HG02938 (cell line): ENCODE results near the gene CUX1.
"Not testable (repeated sequence)": the region's sequence is repeated elsewhere in the genome, so short reads cannot be mapped to it uniquely, and the experiment has no call there.

ENCODE experiments used
- ATAC-seq: cut with Tn5 transposase; IDR thresholded peaks from one replicate; pipeline ENCODE4 v1.9.1; 2021; ENCODE audit warnings: mild to moderate bottlenecking, moderate library complexity; ENCODE audit not compliant: unreplicated experiment

Gene CUX1

DNA sequence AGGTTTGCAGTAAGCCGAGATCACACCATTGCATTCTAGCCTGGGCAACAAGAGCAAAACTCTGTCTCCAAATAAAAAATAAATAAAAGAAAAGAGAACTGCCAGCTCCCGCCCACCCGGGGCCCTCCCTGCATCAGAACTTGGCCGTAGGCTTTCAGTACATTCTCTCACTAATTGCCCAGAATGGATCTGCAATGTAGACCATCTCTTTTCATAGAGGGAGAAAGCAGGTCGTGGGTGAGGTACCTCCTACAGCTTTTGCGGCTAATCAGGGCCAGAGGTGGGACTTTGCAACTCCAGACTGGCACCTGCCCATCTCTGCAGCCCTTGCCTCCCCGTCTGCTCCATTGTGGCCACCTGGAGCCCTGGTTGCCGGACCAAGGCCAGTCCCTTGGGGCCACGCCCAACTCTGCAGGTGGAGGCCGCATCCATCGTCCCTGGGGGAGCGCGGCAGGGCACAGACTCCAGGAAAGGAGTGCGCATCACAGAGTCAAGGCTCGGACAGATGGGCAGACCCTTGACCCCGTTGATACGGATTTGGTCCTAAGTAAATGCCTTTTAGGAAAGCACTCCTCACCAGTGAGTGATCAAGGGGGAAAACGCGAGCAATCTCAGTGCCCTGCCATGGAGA lies 290.2 kb downstream of the CUX1 start:
- ATAC-seq = no peak

DNA sequence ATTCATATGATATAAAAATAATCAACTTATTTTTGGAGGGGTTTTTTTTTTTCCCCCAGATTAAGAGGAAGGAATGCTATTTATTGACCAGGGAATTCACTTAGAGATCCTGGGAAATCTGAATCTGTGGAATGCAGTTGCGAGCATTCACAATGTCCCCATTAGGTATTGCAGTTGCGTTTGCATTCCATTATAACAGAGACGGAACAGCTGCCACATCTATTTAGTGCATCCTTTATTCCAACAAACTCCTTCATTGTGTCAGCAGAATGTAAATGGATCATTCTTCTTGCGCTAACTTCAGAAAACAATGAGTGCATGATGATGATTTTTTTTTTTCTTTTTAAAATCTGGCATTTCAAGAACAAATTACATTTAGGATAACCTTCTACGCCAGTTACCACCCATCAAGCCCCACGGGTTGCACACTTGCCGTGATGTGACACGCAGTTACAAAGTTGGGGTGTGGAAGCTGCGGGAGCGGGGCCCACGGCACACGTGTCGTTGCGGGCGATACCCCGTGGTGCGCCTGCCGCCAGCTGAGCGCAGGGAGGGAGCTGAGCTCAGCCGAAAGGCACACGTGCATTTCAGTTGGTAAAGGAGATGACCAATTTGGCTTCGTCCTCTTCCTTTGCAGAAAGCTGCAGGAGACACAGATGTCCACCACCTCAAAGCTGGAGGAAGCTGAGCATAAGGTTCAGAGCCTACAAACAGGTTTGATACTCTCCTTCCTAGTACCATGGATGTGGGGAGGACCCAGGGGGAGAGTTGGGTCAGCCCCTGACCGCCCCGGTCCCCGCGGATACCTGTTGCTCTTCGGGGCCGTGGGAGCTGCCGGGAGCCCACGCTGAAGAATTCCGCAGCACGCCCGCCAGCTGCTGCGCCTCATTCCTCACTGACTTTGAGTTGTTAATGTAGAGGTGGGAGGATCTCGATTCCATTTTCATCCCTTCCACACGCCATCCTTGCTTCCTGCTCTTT lies 293.9 kb downstream of the CUX1 start:
- ATAC-seq = no peak

GRCh38 chr7:102115181-102115580 lies 297.8 kb downstream of the CUX1 start:
- no peak for ATAC-seq

- ATAC-seq = no peak
Observed at GRCh38 chr7:102115931-102116330, 298.5 kb downstream of the CUX1 start.

DNA sequence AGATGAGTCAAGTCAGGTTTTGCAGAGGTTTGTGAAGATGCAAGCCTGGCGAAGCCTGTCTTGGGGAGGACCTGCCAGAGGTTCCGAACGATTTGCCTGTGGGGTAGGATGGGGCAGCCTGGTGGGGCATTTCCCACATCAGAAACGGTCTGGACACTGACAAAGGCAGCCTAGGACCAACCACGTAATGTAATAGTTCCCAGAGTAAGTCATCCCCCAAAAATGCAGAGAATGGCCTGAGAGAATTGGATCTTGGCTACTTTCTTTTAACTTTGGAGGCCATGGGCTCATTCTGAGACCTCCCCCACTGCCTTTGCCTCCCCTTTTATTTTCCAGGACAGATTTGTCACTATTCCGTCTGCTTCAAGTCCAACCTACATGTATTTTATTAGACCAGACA lies 300.3 kb downstream of the CUX1 start:
- no peak for ATAC-seq

- ATAC-seq = no peak
Observed at GRCh38 chr7:102119213-102119651, 301.8 kb downstream of the CUX1 start.

DNA sequence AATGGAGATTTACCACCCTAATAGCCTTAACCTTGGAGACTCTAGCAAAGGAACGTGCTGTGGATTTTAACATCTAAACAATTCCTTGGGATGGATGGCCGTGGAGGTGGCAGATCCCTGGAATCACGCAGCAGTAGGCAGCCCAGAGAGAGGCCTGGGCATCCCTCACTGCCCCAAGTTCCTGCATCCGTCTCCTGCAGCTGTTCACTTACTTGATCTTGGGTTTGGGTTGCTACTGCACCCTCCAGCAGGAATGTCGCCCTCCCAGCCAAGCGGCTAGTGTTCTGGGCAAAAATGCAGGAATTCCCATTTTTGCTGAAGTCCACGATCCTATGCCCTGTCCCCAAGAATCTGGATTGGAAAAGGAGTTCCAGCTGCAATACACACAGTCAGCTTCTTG lies 302.5 kb downstream of the CUX1 start:
- no peak for ATAC-seq

GRCh38 chr7:102120666-102121195 lies 303.3 kb downstream of the CUX1 start:
- ATAC-seq = no peak

GRCh38 chr7:102122026-102122425 lies 304.6 kb downstream of the CUX1 start:
- no peak for ATAC-seq

DNA sequence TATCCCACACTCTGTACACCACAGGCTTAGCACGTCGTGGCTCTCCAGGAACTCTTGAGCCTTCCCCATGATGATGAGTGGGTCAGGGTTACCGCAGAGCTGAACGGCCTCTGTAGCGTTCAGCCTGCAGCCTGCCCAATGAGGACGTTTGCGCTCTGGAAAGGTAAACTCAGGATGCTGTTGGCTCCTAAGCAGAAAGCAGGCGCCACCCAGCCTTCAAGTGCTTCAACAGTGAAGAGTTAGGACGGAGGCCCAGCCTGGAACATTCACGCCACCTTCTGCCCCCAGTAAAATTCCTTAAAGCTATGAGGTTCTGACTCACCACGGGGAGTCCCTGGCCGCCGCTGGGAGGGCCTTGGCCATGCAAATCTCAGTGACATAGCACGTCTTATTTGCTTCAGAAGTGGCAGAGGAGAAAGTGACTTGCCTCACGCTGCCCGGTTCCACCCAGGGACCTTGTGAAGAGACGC lies 307.7 kb downstream of the CUX1 start:
- no peak for ATAC-seq

DNA sequence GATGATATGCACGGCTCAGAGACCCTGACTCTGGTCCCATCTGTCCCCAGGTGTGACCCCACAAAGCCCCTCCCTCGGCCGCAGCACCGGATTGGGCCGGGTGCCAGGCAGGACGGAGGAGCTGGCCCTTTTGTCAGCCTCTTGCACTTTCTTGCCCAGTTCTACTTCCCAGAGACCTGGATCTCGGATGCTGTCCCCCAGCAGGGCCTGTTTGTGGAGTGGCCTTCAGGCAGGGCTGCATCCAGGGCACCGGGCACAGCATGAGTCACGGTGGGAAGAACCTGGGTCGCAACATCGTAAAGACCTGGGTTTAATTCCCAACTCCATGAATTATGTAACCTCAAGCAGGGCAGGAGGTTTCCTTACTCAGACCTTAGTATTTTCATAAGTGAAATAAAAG lies 310.9 kb downstream of the CUX1 start:
- no peak for ATAC-seq

GRCh38 chr7:102129636-102130370 lies 312.4 kb downstream of the CUX1 start:
- ATAC-seq = no peak

- ATAC-seq = no peak
Observed at GRCh38 chr7:102132209-102132752, 314.9 kb downstream of the CUX1 start.

GRCh38 chr7:102138676-102139075 lies 321.2 kb downstream of the CUX1 start:
- no peak for ATAC-seq

DNA sequence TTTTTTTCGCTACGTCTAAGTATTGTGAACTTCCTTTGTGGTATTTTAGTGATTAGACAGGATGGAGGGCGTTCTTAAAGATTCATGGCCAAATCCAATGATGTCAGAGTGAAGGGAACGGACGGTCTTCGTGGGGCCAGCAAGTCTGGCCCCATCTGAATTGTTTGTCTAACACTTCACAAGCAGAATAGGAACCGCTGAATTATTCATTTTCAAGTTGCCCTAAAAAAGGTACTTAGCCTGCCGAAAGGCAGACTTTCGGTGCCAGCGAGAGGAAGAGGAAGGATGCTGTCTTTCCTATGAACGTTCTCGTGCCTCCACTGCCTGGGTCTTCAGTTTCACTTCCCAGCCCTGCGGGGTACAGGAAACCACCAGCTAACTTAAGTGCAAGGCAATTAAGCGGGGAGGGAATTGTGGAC lies 323.5 kb downstream of the CUX1 start:
- no peak for ATAC-seq

DNA sequence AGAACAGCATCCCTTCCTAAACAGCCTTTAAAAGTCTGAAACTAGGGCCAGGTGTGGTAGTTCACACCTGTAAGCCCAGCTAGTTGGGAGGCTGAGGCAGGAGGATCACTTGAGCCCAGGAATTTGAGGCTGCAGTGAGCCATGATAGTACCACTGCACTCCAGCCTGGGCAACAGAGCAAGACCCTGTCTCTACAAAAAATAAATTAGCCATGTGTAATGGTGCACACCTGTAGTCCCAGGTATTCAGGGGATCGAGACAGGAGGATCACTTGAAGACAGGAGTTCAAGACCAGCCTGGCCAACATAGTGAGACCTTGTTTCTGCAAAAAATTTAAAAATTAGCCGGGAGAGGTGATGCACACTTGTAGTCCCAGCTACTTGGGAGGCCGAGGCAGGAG lies 325.0 kb downstream of the CUX1 start:
- not testable (repeated sequence) for ATAC-seq

DNA sequence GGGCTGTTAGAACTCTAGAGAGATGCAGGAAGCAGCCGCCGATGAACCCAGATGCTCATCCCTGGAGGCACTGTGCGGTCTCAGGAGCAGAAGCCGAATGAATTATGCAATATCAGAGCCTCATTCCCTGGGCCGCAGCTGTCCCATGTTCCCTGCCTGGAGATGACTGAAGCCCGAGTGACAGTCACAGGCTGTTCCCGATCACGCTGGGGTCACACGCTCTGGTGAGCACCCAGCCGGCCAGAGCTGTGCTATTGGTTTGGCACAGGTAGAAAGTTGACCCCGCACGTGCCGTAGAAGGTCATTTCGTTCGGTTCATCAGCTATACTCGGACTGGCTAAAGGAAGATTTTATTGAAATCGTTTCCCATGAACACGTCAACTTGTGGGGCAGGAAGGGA lies 328.7 kb downstream of the CUX1 start:
- ATAC-seq = no peak

DNA sequence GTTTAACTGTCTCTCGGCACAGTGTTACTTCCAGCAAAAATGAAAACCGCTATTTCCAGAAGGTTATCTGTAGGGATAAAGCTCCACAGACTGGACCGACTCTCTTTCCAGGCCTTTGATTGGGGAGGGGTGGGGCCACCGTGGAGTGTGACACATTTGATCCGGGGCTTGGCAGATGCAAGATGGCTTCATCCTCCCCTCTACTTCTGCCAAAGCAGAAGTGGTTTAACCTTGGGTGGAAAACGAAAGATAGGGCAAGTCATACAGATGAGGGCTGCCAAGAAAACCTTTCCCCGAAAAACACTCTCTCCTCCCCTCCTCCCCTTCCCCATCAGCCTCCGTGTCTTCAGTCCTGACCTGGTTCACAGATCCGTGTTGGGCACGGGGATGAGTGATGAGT lies 329.6 kb downstream of the CUX1 start:
- no peak for ATAC-seq

DNA sequence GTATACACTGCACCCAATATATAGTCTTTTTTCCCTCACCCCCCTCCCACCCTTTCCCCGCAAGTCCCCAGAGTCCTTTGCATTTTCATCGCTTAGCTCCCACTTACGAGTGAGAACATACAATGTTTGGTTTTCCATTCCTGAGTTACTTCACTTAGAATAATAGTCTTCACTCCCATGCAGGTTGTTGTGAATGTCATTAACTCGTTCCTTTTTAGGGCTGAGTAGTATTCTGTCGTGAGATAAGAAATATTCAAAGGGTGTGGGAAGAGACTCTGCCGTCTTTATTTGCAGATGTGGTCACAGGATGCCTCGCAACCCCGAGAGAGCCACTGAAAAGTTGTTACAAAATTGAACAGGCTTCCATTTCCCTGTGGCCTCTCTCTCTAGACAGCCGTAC lies 331.4 kb downstream of the CUX1 start:
- no peak for ATAC-seq

- no peak for ATAC-seq
Observed at GRCh38 chr7:102149416-102149815, 332.0 kb downstream of the CUX1 start.

GRCh38 chr7:102150266-102150665 lies 332.8 kb downstream of the CUX1 start:
- ATAC-seq = no peak
